Transverse colon (tissue), 4 donors: ENCODE data around the gene RPS15.

Experiments used
- CTCF ChIP-seq, 5 experiments: fragments of 200-600 bp in 3 of 5; fragments of 450-650 bp in 2 of 5; sonication (generic) in 3 of 5; IDR thresholded peaks; 1 replicate in 2 of 5; 2 replicates in 3 of 5; pipeline ENCODE4 v1.5.1; 2016 to 2017; ENCODE audit warnings: antibody characterized with exemption in 5 of 5, inconsistent platforms in 3 of 5, mild to moderate bottlenecking in 2 of 5, moderate library complexity in 1 of 5
- POLR2AphosphoS5 ChIP-seq, 3 donors: sonication (generic); formaldehyde crosslinking; IDR thresholded peaks; one replicate each; pipeline ENCODE4 v1.6.1; 2016; ENCODE audit warnings: antibody characterized with exemption in 3 of 3

DNA sequence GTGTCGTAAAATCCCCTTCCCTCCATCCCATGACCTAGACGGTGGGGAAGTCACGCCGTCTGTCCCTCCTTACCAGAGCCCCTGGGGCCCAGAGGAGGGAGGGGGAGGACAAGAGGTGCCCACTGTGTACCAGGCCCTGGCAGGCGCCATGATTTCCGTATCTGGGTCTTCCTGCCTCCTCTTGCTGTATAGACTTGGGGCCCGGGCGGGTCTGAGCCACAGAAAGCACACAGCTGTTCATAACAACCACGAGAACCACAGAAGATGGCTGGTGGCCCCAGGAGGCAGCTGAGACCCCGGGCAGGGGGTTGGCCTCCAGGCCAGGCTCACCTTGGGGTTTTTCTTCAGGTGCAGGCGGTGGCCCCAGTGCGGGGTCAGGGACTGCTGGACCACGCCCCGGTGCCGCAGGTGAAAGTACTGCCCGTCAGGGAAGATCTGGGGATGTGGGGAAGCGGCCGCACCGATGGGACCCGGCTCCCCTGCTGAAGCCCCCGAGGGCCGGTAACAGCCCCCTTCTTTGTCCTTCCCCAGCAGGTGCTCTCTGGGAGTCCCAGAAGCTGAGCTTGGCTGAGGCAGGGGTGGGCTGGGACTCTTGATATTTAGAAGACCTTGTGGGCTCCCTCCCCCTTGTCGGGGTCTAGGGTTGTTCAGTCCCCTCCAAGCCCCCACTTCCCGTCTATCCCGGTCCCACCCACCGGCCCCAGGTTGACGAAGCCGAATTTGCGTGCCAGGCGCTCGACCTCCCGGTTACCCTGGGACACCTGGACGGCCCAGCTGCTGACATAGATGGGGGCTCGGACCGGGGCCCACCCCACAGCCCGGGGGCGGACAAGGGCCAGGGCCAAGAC, 51.5 kb downstream of the RPS15 start:
- TF ChIP-seq CTCF (IDR thresholded peaks at IDR 0.05) (no peak), POLR2AphosphoS5 (IDR thresholded peaks at IDR 0.05) (no peak)
